ENCODE data around the gene DDX21.
"Not testable (repeated sequence)": the region's sequence is repeated elsewhere in the genome, so short reads cannot be mapped to it uniquely, and the experiment has no call there.

Gene DDX21

DNA sequence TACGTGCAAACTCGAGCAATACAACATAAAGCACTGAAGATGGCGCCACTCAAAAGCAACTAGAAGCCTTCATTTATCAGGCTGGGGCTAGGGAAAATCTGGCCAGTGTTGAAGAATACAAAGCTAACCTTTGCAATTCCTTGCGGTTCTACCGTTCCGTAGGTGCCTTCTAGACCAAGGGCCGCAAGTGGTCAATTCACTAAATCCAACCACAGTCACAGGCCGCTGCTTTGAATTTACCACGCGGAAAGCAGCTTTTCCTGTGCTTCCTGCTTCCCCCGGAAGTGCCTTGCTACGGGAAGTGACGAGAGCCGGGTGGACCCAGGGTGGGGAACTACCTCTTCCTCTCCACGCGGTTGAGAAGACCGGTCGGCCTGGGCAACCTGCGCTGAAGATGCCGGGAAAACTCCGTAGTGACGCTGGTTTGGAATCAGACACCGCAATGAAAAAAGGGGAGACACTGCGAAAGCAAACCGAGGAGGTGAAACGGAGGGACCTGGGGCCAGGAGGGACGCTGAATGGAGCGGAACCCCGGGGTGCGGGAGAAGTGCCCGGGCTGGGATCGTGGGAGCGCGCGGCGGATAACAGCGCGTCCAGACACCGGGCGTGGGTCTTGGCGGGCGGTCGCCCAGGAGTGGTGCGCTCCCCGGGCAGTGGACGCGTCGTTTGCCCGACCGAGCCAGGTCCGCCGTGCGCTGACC, at the start of gene DDX21:
Gene DDX21 (plus strand): TSS at position 339 of the 701 bp plus-strand sequence. CDS start 56 bp downstream, at position 395.
- Histone ChIP-seq H4K20me1 (ENCODE audit: low read depth, low read length) (peaks cover 33% of the 10 kb centered on the region), H3K4me2 (ENCODE audit: low read depth, low read length, poor library complexity, severe bottlenecking) (peak within 1 kb of the TSS; percentile 94), H3K79me2 (ENCODE audit: insufficient read depth, low read length) (peaks cover 55% of the 10 kb centered on the region), H3K4me3 (ENCODE audit: insufficient read depth, low read length, poor library complexity, severe bottlenecking) (peak within 1 kb of the TSS; percentile 99), H3K9me2 (replicated peaks; ENCODE audit: insufficient read depth, low read length) (no peaks in the 10 kb centered on the region), H3K9me3 (ENCODE audit: insufficient read depth, low read length) (no peaks in the 10 kb centered on the region), H3K27me3 (ENCODE audit: low read length) (no peaks in the 10 kb centered on the region), H2AFZ (ENCODE audit: low read depth, low read length, severe bottlenecking) (peak within 1 kb of the TSS; percentile 46), H3K36me3 (ENCODE audit: low read length) (peaks cover 27% of the 10 kb centered on the region), H3K27ac (ENCODE audit: low read depth, low read length) (peak within 1 kb of the TSS; percentile 80), H3F3A (ENCODE audit: insufficient read depth) (peaks cover 28% of the 10 kb centered on the region), H3K9ac (ENCODE audit: low read length) (peak within 1 kb of the TSS; percentile 98)
- TF ChIP-seq EZH2phosphoT487 (conservative IDR thresholded peaks at IDR 0.05; ENCODE audit: low read length) = no peak
- TF ChIP-seq, protein P1, sequence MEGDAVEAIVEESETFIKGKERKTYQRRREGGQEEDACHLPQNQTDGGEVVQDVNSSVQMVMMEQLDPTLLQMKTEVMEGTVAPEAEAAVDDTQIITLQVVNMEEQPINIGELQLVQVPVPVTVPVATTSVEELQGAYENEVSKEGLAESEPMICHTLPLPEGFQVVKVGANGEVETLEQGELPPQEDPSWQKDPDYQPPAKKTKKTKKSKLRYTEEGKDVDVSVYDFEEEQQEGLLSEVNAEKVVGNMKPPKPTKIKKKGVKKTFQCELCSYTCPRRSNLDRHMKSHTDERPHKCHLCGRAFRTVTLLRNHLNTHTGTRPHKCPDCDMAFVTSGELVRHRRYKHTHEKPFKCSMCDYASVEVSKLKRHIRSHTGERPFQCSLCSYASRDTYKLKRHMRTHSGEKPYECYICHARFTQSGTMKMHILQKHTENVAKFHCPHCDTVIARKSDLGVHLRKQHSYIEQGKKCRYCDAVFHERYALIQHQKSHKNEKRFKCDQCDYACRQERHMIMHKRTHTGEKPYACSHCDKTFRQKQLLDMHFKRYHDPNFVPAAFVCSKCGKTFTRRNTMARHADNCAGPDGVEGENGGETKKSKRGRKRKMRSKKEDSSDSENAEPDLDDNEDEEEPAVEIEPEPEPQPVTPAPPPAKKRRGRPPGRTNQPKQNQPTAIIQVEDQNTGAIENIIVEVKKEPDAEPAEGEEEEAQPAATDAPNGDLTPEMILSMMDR (IDR thresholded peaks at IDR 0.05; ENCODE audit: insufficient read depth, low read length, poor library complexity, severe bottlenecking) = peak; percentile 61

DNA sequence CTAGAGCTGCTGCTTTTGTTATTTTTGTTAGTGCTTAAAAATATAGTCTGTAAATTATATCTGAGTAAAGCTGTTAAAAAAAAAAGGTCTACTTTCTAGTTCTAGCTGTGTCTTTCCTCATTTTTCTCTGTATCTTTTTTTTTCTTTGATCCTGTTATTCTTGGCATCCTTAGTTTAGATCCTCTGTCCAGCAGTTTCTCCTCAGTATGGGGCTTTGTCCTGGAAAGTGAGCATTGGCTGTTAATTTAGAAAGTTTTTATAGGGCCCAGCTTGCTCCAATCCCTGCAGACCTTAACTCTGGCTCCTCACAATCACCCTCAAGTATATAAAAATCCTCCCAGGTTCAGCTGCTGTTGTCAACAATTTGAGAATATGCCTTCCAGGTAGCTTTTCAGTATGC, 31.4 kb upstream of the DDX21 start:
- Histone ChIP-seq H3K36me3 (ENCODE audit: low read length) (peaks cover 12% of the 10 kb centered on the region; the same call in 1 of the 2 replicates), H2AFZ (ENCODE audit: low read depth, low read length, severe bottlenecking) (no peak overlapping the region), H3K79me2 (ENCODE audit: insufficient read depth, low read length) (peaks cover 20% of the 10 kb centered on the region; the same call in 1 of the 2 replicates), H3K9ac (ENCODE audit: low read length) (no peak overlapping the region), H3K4me2 (ENCODE audit: low read depth, low read length, poor library complexity, severe bottlenecking) (no peak overlapping the region), H3K9me2 (replicated peaks; ENCODE audit: insufficient read depth, low read length) (no peaks in the 10 kb centered on the region), H3K4me3 (ENCODE audit: insufficient read depth, low read length, poor library complexity, severe bottlenecking) (no peak overlapping the region), H3K27me3 (ENCODE audit: low read length) (no peaks in the 10 kb centered on the region), H4K20me1 (ENCODE audit: low read depth, low read length) (no peaks in the 10 kb centered on the region), H3K27ac (ENCODE audit: low read depth, low read length) (no peak overlapping the region), H3K9me3 (ENCODE audit: insufficient read depth, low read length) (no peaks in the 10 kb centered on the region), H3F3A (ENCODE audit: insufficient read depth) (no peaks in the 10 kb centered on the region)
- no peak for TF ChIP-seq EZH2phosphoT487 (conservative IDR thresholded peaks at IDR 0.05; ENCODE audit: low read length)
- TF ChIP-seq, protein P1 (IDR thresholded peaks at IDR 0.05; ENCODE audit: insufficient read depth, low read length, poor library complexity, severe bottlenecking) = no peak

DNA sequence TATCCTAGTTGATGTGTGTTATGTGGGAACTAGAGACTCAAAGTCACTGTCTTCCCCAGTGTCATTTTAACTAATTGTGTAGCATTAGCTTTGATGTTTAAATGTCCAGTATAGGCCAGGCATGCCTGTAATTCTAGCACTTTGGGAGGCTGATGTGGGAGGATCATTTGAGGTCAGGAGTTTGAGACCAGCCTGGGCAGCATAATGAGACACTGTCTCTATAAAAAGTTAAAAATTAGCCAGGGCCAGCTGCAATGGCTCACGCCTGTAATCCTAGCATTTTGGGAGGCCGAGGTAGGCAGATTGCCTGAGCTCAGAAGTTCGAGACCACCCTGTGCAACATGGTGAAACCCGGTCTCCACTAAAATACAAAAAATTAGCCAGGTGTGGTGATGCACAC, 30.5 kb upstream of the DDX21 start:
- Histone ChIP-seq H3K4me3 (ENCODE audit: insufficient read depth, low read length, poor library complexity, severe bottlenecking) (no peak overlapping the region), H3K9me3 (ENCODE audit: insufficient read depth, low read length) (no peaks in the 10 kb centered on the region), H3K9ac (ENCODE audit: low read length) (no peak overlapping the region), H3F3A (ENCODE audit: insufficient read depth) (no peaks in the 10 kb centered on the region), H3K9me2 (replicated peaks; ENCODE audit: insufficient read depth, low read length) (no peaks in the 10 kb centered on the region), H3K79me2 (ENCODE audit: insufficient read depth, low read length) (peaks cover 20% of the 10 kb centered on the region; the same call in 1 of the 2 replicates), H3K4me2 (ENCODE audit: low read depth, low read length, poor library complexity, severe bottlenecking) (no peak overlapping the region), H2AFZ (ENCODE audit: low read depth, low read length, severe bottlenecking) (no peak overlapping the region), H3K27ac (ENCODE audit: low read depth, low read length) (no peak overlapping the region), H4K20me1 (ENCODE audit: low read depth, low read length) (no peaks in the 10 kb centered on the region), H3K36me3 (ENCODE audit: low read length) (peaks cover 9% of the 10 kb centered on the region; the same call in 1 of the 2 replicates), H3K27me3 (ENCODE audit: low read length) (no peaks in the 10 kb centered on the region)
- TF ChIP-seq, protein P1 (IDR thresholded peaks at IDR 0.05; ENCODE audit: insufficient read depth, low read length, poor library complexity, severe bottlenecking) = no peak
- no peak for TF ChIP-seq EZH2phosphoT487 (conservative IDR thresholded peaks at IDR 0.05; ENCODE audit: low read length)

DNA sequence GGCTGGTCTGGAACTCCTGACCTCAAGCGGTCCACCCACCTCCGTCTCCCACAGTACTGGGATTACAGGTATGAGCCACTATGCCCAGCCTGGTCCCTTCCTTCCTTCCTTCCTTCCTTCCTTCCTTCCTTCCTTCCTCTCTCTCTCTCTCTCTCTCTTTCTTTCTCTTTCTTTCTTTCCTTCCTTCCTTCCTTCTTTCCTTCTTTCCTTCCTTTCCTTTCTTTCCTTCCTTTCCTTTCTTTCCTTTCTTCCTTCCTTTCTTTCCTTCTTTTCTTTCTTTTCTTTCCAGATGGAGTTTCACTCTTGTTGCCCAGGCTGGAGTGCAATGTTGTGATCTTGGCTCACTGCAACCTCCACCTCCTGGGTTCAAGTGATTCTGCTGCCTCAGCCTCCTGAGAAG, 26.8 kb upstream of the DDX21 start:
- H3K27me3 ChIP-seq (ENCODE audit: low read length); H3K4me2 ChIP-seq (ENCODE audit: low read depth, low read length, poor library complexity, severe bottlenecking); H3K9ac ChIP-seq (ENCODE audit: low read length); H3K4me3 ChIP-seq (ENCODE audit: insufficient read depth, low read length, poor library complexity, severe bottlenecking); H3K9me2 ChIP-seq (replicated peaks; ENCODE audit: insufficient read depth, low read length); H3F3A ChIP-seq (ENCODE audit: insufficient read depth); H2AFZ ChIP-seq (ENCODE audit: low read depth, low read length, severe bottlenecking); H3K36me3 ChIP-seq (ENCODE audit: low read length); H3K9me3 ChIP-seq (ENCODE audit: insufficient read depth, low read length); H3K27ac ChIP-seq (ENCODE audit: low read depth, low read length); H4K20me1 ChIP-seq (ENCODE audit: low read depth, low read length): not testable (repeated sequence)
- peaks cover 14% of the 10 kb centered on the region; the same call in 1 of the 2 replicates for H3K79me2 ChIP-seq (ENCODE audit: insufficient read depth, low read length)

DNA sequence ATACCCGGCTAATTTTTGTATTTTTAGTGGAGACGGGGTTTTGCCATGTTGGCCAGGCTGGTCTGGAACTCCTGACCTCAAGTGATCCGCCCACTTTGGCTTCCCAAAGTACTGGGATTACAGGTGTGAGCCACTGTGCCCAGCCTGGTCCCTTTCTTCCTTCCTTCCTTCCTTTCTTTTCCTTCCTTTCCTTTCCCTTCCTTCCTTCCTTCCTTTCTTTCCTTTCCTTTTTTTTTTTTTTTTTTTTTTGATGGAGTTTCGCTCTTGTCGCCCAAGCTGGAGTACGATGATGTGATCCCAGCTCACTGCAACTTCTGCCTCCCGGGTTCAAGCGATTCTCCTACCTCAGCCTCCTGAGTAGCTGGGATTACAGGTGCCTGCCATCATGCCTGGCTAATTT, 26.1 kb upstream of the DDX21 start:
- peaks cover 15% of the 10 kb centered on the region; the same call in 1 of the 2 replicates for H3K36me3 ChIP-seq (ENCODE audit: low read length)
- H3K4me3 ChIP-seq (ENCODE audit: insufficient read depth, low read length, poor library complexity, severe bottlenecking); H2AFZ ChIP-seq (ENCODE audit: low read depth, low read length, severe bottlenecking); H3F3A ChIP-seq (ENCODE audit: insufficient read depth); H3K9me2 ChIP-seq (replicated peaks; ENCODE audit: insufficient read depth, low read length); H3K9me3 ChIP-seq (ENCODE audit: insufficient read depth, low read length); H3K9ac ChIP-seq (ENCODE audit: low read length); H3K4me2 ChIP-seq (ENCODE audit: low read depth, low read length, poor library complexity, severe bottlenecking); H3K27ac ChIP-seq (ENCODE audit: low read depth, low read length); H3K27me3 ChIP-seq (ENCODE audit: low read length); H4K20me1 ChIP-seq (ENCODE audit: low read depth, low read length); H3K79me2 ChIP-seq (ENCODE audit: insufficient read depth, low read length): not testable (repeated sequence)
